GM06990 (cell line): Measurements from ENCODE around the gene ANKRD40.

Experiments
- DNase-seq: peaks from one replicate; pipeline ENCODE4 v3.0.0-alpha.2; 2011; ENCODE audit not compliant: insufficient read length; ENCODE audit errors: extremely low read depth
- H3K27me3 ChIP-seq: replicated peaks from 2 replicates; pipeline ENCODE4 v1.6.0; 2011; ENCODE audit warnings: low read length; ENCODE audit not compliant: control insufficient read depth, insufficient read depth
- H3K36me3 ChIP-seq: 2 replicates; pipeline ENCODE4 v1.5.1; 2011; ENCODE audit warnings: low read length; ENCODE audit not compliant: control insufficient read depth, insufficient read depth
- H3K4me3 ChIP-seq: replicated peaks from 2 replicates; pipeline ENCODE4 v1.5.1; 2011; ENCODE audit warnings: low read depth, mild to moderate bottlenecking, control low read depth, low read length
- TF ChIP-seq, protein P1 (sequence below): IDR thresholded peaks from 2 replicates; pipeline ENCODE4 v1.5.1; 2011; ENCODE audit warnings: low read length, control low read depth, mild to moderate bottlenecking, inconsistent platforms; ENCODE audit not compliant: insufficient read depth, poor library complexity, severe bottlenecking

The ANKRD40 gene

DNA sequence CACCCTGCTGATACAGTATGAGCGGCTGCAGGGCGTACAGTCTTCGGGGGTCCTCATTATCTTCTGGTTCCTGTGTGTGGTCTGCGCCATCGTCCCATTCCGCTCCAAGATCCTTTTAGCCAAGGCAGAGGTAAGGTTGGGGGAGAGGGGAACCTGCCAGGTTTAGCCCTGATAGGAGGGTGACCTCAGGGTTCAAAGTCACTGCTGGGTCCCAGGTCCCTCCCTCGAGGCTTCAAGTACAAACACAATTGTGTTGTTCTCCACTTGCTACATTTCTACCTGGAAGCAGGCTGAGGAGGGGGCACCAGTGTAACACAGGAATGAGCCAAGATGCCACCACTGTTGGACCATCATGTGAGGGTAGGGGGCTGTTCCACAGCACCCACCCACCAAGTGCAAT lies 50.7 kb downstream of the ANKRD40 start:
- Histone ChIP-seq H3K36me3 (no peaks in the 10 kb centered on the region), H3K4me3 (no peak overlapping the region), H3K27me3 (no peaks in the 10 kb centered on the region; the same call in 1 of the 2 replicates)
- TF ChIP-seq, protein P1, sequence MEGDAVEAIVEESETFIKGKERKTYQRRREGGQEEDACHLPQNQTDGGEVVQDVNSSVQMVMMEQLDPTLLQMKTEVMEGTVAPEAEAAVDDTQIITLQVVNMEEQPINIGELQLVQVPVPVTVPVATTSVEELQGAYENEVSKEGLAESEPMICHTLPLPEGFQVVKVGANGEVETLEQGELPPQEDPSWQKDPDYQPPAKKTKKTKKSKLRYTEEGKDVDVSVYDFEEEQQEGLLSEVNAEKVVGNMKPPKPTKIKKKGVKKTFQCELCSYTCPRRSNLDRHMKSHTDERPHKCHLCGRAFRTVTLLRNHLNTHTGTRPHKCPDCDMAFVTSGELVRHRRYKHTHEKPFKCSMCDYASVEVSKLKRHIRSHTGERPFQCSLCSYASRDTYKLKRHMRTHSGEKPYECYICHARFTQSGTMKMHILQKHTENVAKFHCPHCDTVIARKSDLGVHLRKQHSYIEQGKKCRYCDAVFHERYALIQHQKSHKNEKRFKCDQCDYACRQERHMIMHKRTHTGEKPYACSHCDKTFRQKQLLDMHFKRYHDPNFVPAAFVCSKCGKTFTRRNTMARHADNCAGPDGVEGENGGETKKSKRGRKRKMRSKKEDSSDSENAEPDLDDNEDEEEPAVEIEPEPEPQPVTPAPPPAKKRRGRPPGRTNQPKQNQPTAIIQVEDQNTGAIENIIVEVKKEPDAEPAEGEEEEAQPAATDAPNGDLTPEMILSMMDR: no peak
- no peak for DNase-seq

GRCh38 chr17:50656509-50656908 lies 51.2 kb downstream of the ANKRD40 start:
- H3K4me3 ChIP-seq: no peak overlapping the region
- TF ChIP-seq, protein P1: no peak
- DNase-seq: no peak
- no peaks in the 10 kb centered on the region; the same call in 1 of the 2 replicates for H3K27me3 ChIP-seq
- no peaks in the 10 kb centered on the region for H3K36me3 ChIP-seq

GRCh38 chr17:50653738-50654137 lies 54.0 kb downstream of the ANKRD40 start:
- no peaks in the 10 kb centered on the region for H3K36me3 ChIP-seq
- TF ChIP-seq, protein P1: no peak
- no peaks in the 10 kb centered on the region; the same call in 1 of the 2 replicates for H3K27me3 ChIP-seq
- H3K4me3 ChIP-seq: no peak overlapping the region
- DNase-seq: no peak

- no peaks in the 10 kb centered on the region; the same call in 1 of the 2 replicates for H3K27me3 ChIP-seq
- DNase-seq: no peak
- TF ChIP-seq, protein P1: no peak
- H3K36me3 ChIP-seq: no peaks in the 10 kb centered on the region
- H3K4me3 ChIP-seq: no peak overlapping the region
Observed at GRCh38 chr17:50651661-50652060, 56.1 kb downstream of the ANKRD40 start.

DNA sequence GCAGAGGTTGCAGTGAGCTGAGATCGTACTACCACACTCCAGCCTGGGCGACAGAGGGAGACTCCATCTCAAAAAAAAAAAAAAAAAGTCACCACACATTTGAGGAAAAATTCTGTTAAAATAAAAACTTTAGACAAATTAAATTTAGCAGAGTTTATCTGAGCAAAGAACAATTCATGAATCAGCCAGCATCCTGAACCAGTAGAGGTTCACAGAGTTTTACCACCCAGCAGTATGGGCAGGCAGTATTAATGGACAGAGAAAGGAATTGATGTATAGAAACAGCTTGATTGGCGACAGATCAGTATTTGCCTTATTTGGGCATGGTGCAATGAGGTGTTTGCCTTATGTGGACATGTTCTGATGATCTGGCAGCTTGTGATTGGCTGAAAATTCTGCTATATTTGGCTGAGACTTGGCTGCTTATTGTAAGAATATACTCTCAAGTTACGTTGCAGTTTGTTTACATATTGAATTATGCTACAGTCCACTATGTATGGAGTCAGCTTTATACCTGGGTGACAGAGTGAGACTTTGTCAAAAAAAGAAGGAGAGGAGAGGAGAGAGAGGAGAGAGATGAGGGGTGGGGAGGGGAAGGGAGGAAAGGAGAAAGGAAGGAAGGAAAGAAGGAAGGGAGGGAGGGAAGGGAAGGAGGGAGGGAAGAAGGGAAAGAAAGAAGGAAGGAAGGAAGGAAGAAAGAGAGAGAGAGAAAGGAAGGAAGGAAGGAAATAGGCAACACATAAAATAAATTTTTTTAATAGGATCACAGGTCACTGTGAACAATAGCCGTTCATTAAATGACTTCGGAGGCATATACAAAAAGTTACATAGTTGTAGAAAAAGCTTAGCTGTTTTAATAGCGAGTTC lies 58.4 kb downstream of the ANKRD40 start:
- no peak for DNase-seq
- TF ChIP-seq, protein P1: no peak
- Histone ChIP-seq H3K4me3 (no peak overlapping the region), H3K27me3 (no peaks in the 10 kb centered on the region; the same call in 1 of the 2 replicates), H3K36me3 (no peaks in the 10 kb centered on the region)
